HG02840 (cell line): ENCODE measurements around the gene MMRN1.

ENCODE experiments used
- ATAC-seq: cut with Tn5 transposase; IDR thresholded peaks from one replicate; pipeline ENCODE4 v1.9.1; 2021; ENCODE audit warnings: mild to moderate bottlenecking, moderate library complexity, moderate number of reproducible peaks; ENCODE audit not compliant: unreplicated experiment, low FRiP score

MMRN1 gene

DNA sequence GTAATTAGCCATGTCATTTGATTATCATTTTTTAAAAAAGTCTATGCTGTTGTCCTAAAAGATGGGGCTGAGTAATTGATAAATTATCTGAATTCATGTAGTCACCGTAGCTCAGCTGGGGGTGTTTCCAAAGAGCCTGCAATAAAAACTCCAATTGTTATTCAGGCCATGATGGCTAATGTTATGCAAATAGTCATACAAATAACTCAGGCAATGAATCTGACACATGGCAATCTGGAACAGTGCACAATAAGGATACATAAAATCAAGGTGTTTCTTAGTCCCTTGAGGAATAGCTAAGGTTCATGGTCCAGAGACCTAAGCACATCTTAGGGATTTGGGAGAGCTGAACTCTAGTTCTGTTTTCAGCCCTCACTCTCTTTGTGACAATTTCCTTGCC lies 15.2 kb downstream of the MMRN1 start:
- ATAC-seq, result no peak

- no peak for ATAC-seq
Observed at GRCh38 chr4:89913623-89914022, 19.0 kb downstream of the MMRN1 start.

DNA sequence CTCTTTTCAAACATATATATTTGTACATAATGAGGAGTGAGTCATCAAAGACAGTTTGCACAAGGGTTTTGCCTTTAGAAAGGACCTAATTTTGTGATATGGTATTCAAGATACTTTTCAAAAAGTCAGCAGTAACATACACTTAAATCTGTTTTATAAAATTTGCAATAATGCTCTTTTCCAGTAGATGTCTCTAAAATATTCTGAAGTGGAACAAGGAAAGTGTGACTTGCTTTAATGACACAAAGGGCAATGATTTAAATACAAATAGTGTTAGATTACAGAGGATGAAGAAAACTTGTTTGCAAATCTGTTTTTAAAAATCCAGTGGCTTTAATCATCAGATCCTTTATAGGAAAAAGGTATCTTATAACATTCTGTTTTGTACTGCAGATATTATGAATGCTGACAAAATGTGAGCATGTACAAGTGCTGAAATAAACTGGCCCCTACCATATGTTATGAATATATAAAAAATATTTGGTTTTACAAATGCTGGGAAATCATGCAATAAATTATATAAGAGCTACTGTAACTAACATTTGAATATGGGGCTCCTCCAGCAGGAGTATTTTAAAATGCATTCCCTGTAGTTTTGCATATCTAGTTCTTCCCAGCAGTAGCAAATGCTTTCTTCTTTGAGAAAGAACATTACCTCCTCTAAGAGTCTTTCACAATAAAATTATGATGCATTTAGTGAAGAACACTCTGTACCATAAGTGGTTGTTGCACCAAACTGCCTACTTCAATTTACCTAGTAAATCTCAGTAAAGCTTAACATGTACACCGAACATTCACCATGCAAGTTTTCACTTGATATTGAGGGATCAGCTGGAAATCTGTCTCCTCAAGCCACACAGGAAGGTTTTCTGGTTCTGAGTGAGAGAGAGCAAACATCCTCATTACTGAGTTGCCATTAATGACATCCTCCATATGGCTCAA lies 20.2 kb downstream of the MMRN1 start:
- ATAC-seq, result no peak

- ATAC-seq, result no peak
Observed at GRCh38 chr4:89915937-89916336, 21.3 kb downstream of the MMRN1 start.

- no peak for ATAC-seq
Observed at GRCh38 chr4:89922848-89923416, 28.3 kb downstream of the MMRN1 start.

GRCh38 chr4:89928838-89929237 lies 34.2 kb downstream of the MMRN1 start:
- no peak for ATAC-seq

GRCh38 chr4:89929425-89930159 lies 34.9 kb downstream of the MMRN1 start:
- peak; percentile 91 for ATAC-seq

GRCh38 chr4:89939546-89939945 lies 44.9 kb downstream of the MMRN1 start:
- no peak for ATAC-seq

DNA sequence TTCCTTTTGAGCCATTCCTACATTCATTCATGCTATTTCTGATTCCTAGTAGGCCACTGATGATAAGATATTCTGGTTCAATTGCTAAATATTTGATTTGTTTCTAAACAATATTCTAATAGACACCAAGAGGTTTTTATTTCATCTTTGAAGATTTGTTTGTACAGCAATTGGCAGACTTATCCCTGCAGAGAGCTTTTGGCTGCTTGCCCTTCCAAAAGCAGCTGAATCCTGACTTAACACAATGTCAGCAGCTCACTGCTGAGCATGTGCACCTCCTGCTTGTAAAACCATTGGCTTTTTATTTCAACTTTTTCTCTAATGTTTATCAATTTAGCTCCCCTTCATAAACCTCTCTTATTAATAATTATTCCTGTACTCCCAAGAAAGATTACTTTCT lies 45.3 kb downstream of the MMRN1 start:
- no peak for ATAC-seq

GRCh38 chr4:89942811-89943210 lies 48.2 kb downstream of the MMRN1 start:
- no peak for ATAC-seq

GRCh38 chr4:89949782-89950387 lies 55.2 kb downstream of the MMRN1 start:
- ATAC-seq, result no peak

DNA sequence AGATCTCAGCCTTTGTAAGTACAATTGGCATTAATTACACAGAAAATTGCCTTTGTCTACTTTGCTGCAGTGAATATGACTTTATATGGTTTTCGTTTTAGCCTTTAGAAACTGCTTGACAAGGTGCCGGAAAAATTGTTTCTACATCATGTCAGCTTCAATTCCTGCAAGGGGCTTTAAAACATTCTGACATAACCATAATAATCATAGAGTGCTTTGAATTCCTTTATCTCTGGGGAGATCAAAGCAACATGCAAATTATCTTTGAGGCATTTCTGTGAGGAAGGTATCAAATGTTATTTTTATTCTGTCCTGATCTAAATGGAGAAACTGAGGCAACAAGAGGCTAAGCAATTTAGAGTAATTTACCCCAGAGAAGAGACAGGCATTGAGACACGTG lies 57.8 kb downstream of the MMRN1 start:
- no peak for ATAC-seq

- no peak for ATAC-seq
Observed at GRCh38 chr4:89954906-89955695, 60.4 kb downstream of the MMRN1 start.

DNA sequence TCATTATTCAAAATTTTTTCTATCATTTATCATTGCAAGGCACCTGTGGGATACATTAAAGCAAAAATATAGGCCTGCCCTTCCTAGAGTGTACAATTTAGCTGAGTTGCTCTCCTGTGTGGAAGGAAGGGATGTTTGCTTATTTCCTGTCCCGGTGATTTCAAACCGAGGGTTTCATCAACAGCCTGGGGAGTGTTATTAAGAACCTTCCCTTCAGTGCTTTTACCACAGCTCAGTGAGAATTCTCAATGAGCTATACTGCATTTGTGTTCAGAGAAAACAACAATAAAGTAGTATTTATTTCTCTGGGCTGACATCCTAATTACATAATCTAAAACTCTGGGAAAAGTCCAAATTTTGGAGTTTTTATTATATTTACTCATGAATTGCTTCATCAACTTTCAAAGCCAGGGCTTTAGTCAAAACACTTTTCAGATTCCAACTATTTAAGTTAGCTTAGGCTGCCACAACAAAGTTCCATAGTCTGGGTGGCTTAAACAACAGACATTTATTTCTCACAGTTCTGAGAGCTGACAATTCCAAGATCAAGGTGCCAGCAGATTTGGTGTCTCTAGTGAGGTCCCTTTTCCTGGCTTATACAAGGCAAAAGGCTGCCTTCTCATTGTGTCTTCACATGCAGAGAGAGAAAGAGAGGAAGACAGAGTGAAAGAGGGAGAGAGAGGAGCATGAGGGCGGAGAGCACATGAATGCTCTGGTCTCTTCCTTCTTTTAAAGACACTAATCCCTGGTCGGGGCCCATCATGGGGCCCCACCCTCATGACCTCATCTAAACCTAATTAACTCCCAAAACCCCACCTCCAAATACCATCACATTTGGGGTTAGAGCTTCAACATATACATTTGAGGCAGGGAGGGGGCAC lies 62.6 kb downstream of the MMRN1 start:
- no peak for ATAC-seq

DNA sequence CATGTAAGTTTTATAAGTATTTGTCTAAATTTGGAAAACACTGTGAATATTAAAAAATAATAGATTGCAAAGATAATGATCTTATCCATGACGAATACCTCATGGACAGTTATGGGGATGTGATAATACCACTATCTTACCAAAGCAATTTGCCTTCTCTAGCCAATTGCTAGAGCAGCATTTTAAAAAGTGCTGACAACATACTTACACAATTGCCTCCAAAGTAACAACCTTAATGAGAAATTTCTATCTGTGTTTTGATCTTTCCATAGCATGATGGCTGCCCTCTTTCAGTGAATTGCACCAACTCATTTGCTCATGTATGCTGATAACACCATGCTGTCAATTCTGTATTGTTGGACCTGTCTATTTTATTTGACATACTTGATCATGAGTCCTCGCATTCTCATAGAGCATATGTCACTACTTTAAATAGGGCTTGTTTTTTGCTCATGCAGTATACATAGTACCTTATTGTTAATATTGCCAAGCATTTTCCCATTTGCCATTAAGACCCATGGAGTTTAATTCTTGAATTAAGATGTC lies 87.2 kb downstream of the MMRN1 start:
- no peak for ATAC-seq

DNA sequence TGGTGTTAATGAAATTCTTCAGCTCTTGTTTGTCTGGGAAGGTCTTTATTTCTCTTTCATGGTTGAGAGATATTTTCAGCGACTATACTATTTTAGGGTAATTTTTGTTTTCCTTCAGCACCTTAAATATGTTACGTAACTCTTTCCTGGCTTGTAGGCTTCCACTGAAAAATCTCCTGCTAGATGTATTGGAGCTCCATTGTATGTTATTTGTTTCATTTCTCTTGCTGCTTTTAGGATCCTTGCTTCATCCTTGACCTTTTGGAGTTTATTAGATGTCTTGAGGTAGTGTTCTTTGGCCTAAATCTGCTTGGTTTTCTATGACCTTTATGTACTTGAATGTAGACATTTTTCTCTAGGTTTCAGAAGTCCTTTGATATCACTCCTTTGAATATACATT lies 93.6 kb downstream of the MMRN1 start:
- ATAC-seq, result no peak

DNA sequence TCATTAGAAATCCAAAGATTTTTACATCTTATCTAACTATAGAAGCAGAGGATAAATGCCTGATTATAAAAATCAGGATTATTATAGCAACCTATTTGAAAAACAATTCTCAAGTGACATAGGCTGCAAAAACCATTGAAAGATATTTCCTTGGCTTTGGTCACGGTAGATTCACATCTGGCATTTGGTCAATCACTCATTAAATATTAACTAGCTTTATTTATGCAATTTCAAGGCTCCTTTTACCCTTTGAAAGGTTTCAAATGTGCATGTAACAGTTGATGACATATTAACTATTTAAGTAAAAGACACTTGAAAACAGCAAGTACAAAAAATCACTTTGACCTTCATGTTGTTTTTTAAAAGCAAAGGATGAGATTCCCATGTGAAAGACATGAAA lies 98.1 kb downstream of the MMRN1 start:
- ATAC-seq, result no peak

DNA sequence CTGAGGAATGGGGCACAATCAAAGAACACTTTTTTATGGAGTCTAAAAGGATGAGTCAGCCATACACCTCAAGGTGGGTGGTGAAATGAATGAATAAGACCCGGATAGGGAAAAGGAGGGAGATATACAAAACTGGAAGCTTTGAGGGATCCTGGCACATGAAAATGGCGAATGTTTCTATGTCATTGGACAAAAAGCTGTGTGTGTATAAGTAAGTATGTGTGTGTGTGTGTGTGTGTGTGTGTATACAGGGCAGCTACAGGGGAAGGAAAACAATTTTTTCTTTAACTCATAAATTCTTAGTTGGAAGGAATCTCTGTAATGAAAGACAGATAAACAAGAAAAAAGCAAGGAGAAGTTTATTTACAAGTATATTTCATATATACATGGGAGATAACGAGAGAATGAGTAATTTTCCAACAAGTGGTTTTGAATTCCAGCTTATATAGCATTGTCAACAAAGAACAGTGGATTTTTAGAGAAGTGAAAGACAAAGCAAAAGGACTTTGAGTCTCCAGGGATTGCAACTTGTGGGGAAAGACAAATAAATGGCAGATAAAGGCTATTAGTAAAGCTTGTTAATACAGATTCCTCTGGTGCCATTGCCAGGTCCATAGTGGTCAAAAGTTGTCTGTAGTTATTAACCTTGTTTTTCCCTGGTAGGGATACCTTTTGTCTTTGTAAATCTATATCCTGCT lies 99.7 kb downstream of the MMRN1 start:
- ATAC-seq, result no peak
